ENCODE results near the gene CAMK4. TPM values are rescaled to one million over a fixed set of nuclear protein-coding genes. Genes with fewer than 3 reads are reported as not detected.

CAMK4 gene
- total RNA-seq, 1 donor from 2014 or later: 34.5 TPM

DNA sequence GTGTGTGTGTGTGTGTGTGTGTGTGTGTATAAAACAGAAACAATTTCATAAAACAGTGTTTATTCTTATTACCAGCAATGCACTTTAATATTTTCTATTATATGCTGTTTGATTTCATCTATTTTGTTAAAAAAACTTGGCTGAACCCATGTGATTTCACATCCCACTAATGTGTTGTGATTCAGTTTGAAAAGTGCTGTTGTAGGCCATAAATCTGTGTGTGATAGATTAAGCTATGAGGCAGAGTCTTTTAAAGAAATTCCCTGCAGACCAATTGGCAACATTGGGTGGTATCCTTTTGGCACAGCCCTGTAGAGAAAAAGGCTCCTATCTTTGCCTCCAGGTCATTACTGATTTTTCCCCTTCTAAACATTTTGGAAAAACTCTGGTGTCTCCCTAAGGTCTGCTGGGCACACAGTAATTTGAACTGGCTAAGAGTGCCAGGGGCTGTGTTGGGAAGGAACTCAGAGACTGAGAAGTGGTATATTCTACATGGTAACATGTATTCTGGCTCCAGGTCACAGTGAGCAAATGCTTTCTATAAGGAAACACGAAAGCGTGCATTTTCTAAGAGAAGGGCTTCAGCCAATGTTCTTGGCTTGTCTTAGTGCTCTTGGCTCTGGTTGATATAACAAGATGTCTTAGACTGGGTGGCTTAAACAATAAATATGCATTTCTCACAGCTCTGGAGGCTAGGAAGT is 4.5 kb downstream of the CAMK4 start:
- no peak overlapping the region for H3K4me3 Mint-ChIP-seq (ENCODE audit: unreplicated experiment)
- DNase-seq (ENCODE audit: low spot score): no peak
- H3K36me3 Mint-ChIP-seq (ENCODE audit: low read depth, unreplicated experiment): peaks cover 3% of the 10 kb centered on the region
- TF ChIP-seq, protein P1, sequence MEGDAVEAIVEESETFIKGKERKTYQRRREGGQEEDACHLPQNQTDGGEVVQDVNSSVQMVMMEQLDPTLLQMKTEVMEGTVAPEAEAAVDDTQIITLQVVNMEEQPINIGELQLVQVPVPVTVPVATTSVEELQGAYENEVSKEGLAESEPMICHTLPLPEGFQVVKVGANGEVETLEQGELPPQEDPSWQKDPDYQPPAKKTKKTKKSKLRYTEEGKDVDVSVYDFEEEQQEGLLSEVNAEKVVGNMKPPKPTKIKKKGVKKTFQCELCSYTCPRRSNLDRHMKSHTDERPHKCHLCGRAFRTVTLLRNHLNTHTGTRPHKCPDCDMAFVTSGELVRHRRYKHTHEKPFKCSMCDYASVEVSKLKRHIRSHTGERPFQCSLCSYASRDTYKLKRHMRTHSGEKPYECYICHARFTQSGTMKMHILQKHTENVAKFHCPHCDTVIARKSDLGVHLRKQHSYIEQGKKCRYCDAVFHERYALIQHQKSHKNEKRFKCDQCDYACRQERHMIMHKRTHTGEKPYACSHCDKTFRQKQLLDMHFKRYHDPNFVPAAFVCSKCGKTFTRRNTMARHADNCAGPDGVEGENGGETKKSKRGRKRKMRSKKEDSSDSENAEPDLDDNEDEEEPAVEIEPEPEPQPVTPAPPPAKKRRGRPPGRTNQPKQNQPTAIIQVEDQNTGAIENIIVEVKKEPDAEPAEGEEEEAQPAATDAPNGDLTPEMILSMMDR (IDR thresholded peaks at IDR 0.05; ENCODE audit: unreplicated experiment): no peak
- H3K27me3 Mint-ChIP-seq (ENCODE audit: unreplicated experiment): peaks cover 3% of the 10 kb centered on the region
- H3K4me1 Mint-ChIP-seq (ENCODE audit: unreplicated experiment): peaks cover 49% of the 10 kb centered on the region
- H3K9me3 Mint-ChIP-seq (ENCODE audit: unreplicated experiment): no peaks in the 10 kb centered on the region
- H3K27ac Mint-ChIP-seq (ENCODE audit: unreplicated experiment): no peak overlapping the region

DNA sequence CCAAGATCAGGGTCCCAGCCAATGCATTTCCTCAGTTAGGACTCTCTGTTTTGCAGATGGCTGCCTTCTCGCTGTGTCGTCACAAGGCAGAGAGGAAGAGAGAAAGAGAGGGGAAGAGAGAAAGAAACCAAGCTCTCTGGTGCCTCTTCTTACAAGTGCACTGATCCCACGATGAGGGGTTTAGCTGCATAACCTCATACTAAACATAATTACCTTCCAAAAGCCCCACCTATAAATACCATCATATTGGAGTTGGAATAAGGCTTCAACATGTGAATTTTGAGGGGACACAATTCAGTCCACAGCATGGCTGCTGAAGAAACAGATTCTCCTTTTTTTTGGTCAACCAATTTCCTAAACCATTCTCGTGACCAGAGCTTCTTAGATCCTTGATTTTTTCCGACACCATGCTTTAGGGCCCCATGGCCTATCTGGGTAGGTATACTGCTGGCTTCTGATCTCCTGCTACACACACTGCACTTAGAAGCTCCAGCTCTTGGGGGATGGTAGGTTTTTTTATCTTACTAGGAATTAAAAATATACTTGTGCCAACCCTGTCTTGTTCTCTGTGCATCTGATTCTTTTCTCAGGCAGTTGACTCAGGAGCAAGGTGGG is 5.1 kb downstream of the CAMK4 start:
- peaks cover 3% of the 10 kb centered on the region for H3K36me3 Mint-ChIP-seq (ENCODE audit: low read depth, unreplicated experiment)
- DNase-seq (ENCODE audit: low spot score): no peak
- TF ChIP-seq, protein P1 (IDR thresholded peaks at IDR 0.05; ENCODE audit: unreplicated experiment): no peak
- H3K4me3 Mint-ChIP-seq (ENCODE audit: unreplicated experiment): no peak overlapping the region
- H3K27me3 Mint-ChIP-seq (ENCODE audit: unreplicated experiment): peaks cover 3% of the 10 kb centered on the region
- H3K4me1 Mint-ChIP-seq (ENCODE audit: unreplicated experiment): peaks cover 49% of the 10 kb centered on the region
- H3K9me3 Mint-ChIP-seq (ENCODE audit: unreplicated experiment): no peaks in the 10 kb centered on the region
- H3K27ac Mint-ChIP-seq (ENCODE audit: unreplicated experiment): no peak overlapping the region

DNA sequence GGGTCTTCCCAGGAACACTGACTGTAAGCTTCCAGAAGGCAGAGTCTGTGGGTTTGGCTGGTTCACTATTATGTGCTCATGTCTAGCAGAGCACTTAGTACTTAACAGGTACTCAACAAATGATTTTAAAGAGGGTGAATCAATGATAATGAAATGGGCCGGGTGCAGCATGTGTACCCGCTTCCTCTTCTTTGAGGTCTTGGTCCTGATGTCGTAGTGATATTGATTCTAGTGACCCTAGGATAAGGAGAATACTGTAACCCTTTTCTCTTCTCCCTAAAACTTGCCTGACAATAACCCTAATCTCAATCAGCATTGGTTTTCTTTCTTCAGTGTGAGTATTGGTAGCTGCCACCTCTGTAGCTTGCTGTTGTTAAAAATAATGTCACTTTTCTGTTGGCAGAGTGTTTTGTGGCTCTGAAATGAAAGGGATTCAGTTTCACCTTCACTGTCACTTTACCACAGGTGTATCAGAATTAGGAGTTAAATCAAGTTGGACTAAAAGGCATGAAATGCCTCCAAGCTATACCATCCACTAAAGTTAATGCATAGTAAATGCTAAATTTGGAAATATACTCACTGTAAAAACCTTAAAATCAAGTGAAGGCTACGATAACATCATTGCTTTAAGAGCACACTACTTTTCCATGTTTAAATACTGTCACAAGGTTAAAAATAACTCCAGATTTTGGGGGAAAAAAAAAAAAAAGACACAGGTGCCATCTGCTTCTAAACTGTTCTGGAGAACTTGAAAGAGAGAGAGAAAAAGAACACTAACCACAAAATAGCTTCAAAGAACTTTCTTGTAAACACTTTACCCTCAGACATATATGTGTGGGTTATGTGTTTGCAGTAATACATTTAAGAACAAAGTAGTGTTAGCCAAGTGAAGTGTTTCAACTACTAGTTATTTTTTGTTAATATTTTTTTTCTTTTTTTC is 6.0 kb downstream of the CAMK4 start:
- Mint-ChIP-seq H3K4me3 (ENCODE audit: unreplicated experiment) (no peak overlapping the region), H3K4me1 (ENCODE audit: unreplicated experiment) (peaks cover 44% of the 10 kb centered on the region), H3K27me3 (ENCODE audit: unreplicated experiment) (peaks cover 3% of the 10 kb centered on the region), H3K9me3 (ENCODE audit: unreplicated experiment) (no peaks in the 10 kb centered on the region), H3K36me3 (ENCODE audit: low read depth, unreplicated experiment) (peaks cover 3% of the 10 kb centered on the region), H3K27ac (ENCODE audit: unreplicated experiment) (no peak overlapping the region)
- no peak for DNase-seq (ENCODE audit: low spot score)
- TF ChIP-seq, protein P1 (IDR thresholded peaks at IDR 0.05; ENCODE audit: unreplicated experiment): no peak

DNA sequence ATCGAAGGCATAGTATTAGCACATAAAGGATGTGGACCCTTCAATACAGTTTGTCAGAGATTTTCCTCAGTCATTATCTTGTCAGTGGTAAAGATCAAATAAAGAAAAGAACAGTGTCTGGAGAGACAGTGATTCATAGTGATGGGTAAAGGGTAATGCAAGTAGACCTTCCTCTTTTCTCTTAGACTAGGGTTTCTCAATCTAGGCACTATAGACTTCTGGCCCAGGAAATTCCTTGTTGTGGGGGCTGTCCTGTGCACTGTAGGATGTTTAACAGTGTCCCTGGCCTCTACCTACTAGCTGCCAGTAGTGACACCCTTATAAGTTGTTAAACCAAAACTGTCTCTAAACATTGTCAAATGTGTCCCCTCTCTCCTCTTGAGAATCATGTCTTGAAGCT is 6.9 kb downstream of the CAMK4 start:
- no peak for DNase-seq (ENCODE audit: low spot score)
- H3K4me1 Mint-ChIP-seq (ENCODE audit: unreplicated experiment): peaks cover 39% of the 10 kb centered on the region
- peaks cover 3% of the 10 kb centered on the region for H3K36me3 Mint-ChIP-seq (ENCODE audit: low read depth, unreplicated experiment)
- no peak overlapping the region for H3K4me3 Mint-ChIP-seq (ENCODE audit: unreplicated experiment)
- H3K27me3 Mint-ChIP-seq (ENCODE audit: unreplicated experiment): peaks cover 3% of the 10 kb centered on the region
- TF ChIP-seq, protein P1 (IDR thresholded peaks at IDR 0.05; ENCODE audit: unreplicated experiment): no peak
- H3K9me3 Mint-ChIP-seq (ENCODE audit: unreplicated experiment): no peaks in the 10 kb centered on the region
- no peak overlapping the region for H3K27ac Mint-ChIP-seq (ENCODE audit: unreplicated experiment)
